ENCODE measurements around the gene SARS1.
"Not testable (repeated sequence)": the region's sequence is repeated elsewhere in the genome, so short reads cannot be mapped to it uniquely, and the experiment has no call there.

Gene SARS1

GRCh38 chr1:109218516-109218915, 4.8 kb downstream of the SARS1 start:
- no peak for DNase-seq (ENCODE audit: low read depth in 1 of 2, low spot score in 1 of 2)
- Histone ChIP-seq H3K4me3 (replicated peaks; ENCODE audit: insufficient read depth, low read length) (no peak overlapping the region), H3K27me3 (ENCODE audit: insufficient read depth, poor library complexity, severe bottlenecking) (no peaks in the 10 kb centered on the region), H3K27ac (replicated peaks) (no peak overlapping the region)
- TF ChIP-seq, protein P1, sequence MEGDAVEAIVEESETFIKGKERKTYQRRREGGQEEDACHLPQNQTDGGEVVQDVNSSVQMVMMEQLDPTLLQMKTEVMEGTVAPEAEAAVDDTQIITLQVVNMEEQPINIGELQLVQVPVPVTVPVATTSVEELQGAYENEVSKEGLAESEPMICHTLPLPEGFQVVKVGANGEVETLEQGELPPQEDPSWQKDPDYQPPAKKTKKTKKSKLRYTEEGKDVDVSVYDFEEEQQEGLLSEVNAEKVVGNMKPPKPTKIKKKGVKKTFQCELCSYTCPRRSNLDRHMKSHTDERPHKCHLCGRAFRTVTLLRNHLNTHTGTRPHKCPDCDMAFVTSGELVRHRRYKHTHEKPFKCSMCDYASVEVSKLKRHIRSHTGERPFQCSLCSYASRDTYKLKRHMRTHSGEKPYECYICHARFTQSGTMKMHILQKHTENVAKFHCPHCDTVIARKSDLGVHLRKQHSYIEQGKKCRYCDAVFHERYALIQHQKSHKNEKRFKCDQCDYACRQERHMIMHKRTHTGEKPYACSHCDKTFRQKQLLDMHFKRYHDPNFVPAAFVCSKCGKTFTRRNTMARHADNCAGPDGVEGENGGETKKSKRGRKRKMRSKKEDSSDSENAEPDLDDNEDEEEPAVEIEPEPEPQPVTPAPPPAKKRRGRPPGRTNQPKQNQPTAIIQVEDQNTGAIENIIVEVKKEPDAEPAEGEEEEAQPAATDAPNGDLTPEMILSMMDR (IDR thresholded peaks at IDR 0.05; ENCODE audit: insufficient read depth, low read length): no peak
- TF ChIP-seq, protein P2, sequence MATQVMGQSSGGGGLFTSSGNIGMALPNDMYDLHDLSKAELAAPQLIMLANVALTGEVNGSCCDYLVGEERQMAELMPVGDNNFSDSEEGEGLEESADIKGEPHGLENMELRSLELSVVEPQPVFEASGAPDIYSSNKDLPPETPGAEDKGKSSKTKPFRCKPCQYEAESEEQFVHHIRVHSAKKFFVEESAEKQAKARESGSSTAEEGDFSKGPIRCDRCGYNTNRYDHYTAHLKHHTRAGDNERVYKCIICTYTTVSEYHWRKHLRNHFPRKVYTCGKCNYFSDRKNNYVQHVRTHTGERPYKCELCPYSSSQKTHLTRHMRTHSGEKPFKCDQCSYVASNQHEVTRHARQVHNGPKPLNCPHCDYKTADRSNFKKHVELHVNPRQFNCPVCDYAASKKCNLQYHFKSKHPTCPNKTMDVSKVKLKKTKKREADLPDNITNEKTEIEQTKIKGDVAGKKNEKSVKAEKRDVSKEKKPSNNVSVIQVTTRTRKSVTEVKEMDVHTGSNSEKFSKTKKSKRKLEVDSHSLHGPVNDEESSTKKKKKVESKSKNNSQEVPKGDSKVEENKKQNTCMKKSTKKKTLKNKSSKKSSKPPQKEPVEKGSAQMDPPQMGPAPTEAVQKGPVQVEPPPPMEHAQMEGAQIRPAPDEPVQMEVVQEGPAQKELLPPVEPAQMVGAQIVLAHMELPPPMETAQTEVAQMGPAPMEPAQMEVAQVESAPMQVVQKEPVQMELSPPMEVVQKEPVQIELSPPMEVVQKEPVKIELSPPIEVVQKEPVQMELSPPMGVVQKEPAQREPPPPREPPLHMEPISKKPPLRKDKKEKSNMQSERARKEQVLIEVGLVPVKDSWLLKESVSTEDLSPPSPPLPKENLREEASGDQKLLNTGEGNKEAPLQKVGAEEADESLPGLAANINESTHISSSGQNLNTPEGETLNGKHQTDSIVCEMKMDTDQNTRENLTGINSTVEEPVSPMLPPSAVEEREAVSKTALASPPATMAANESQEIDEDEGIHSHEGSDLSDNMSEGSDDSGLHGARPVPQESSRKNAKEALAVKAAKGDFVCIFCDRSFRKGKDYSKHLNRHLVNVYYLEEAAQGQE (IDR thresholded peaks at IDR 0.05; ENCODE audit: insufficient replicate concordance, low read depth): no peak
- TF ChIP-seq SPI1 (IDR thresholded peaks at IDR 0.05; ENCODE audit: borderline replicate concordance, low read depth) (no peak), POLR2AphosphoS5 (IDR thresholded peaks at IDR 0.05; ENCODE audit: low read depth) (no peak), GABPA (IDR thresholded peaks at IDR 0.05; ENCODE audit: low read depth) (no peak)

GRCh38 chr1:109221201-109221600, 7.5 kb downstream of the SARS1 start:
- not testable (repeated sequence) for H3K27ac ChIP-seq (replicated peaks); H3K4me3 ChIP-seq (replicated peaks; ENCODE audit: insufficient read depth, low read length); H3K27me3 ChIP-seq (ENCODE audit: insufficient read depth, poor library complexity, severe bottlenecking); DNase-seq (ENCODE audit: low read depth in 1 of 2, low spot score in 1 of 2)

DNA sequence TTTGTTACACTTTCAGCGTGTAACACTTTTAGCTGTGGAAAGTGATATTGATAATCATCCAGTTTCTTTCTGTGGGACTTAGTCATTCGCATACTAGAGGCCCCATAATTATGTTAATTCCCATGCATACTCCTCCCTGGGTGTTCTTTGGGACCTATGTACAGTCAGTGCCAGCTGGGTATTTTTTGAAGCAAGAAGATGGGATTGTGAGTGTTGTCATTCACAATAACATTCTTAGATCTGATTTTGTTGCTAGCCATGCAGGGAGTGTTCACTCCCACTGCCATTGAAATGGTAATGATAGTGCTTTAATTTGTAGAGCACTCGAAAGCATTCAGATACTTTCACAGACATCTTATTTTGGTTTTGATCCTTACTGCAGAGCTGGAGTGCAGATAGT, 11.6 kb downstream of the SARS1 start:
- Histone ChIP-seq H3K27me3 (ENCODE audit: insufficient read depth, poor library complexity, severe bottlenecking) (no peaks in the 10 kb centered on the region), H3K4me3 (replicated peaks; ENCODE audit: insufficient read depth, low read length) (no peak overlapping the region), H3K27ac (replicated peaks) (no peak overlapping the region)
- no peak for DNase-seq (ENCODE audit: low read depth in 1 of 2, low spot score in 1 of 2)
- no peak for TF ChIP-seq POLR2AphosphoS5 (IDR thresholded peaks at IDR 0.05; ENCODE audit: low read depth)
- TF ChIP-seq GABPA (IDR thresholded peaks at IDR 0.05; ENCODE audit: low read depth): no peak
- no peak for TF ChIP-seq SPI1 (IDR thresholded peaks at IDR 0.05; ENCODE audit: borderline replicate concordance, low read depth)
- TF ChIP-seq, protein P2 (IDR thresholded peaks at IDR 0.05; ENCODE audit: insufficient replicate concordance, low read depth): no peak
- TF ChIP-seq, protein P1 (IDR thresholded peaks at IDR 0.05; ENCODE audit: insufficient read depth, low read length): no peak

DNA sequence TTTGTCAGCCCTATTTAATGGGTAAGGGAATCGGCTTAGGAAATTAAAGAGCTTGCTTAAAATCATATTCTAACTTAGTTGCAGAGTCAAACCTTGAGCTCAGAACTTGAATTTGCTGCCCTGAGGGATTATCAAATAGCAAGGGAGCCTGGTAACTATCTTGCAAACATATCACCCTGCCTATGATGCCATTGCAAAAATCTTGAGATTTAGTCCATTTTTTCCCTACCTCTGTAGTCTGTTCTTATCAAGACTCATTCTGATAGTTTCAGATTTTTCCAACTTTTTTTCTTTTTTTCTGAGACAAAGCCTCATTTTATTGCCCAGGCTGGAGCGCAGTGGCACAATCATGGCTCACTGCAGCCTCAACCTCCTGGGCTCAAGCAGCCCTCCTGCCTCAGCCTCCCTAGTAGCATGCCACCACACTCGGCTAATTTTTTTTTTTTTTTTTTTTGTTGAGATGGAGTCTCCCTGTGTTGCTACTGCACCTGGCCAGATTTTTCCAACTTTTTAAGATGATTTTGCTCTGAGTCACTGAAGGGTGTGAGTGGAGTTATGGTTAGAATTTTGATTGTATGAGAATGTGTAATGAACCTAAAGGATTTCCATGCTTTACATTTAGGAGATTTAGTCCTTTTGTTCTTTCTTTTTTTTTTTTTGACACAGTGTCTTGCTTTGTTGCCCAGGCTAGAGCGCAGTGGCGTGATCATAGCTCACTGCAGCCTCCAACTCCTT, 12.2 kb downstream of the SARS1 start:
- TF ChIP-seq, protein P1 (IDR thresholded peaks at IDR 0.05; ENCODE audit: insufficient read depth, low read length): no peak
- TF ChIP-seq GABPA (IDR thresholded peaks at IDR 0.05; ENCODE audit: low read depth) (no peak), POLR2AphosphoS5 (IDR thresholded peaks at IDR 0.05; ENCODE audit: low read depth) (no peak), SPI1 (IDR thresholded peaks at IDR 0.05; ENCODE audit: borderline replicate concordance, low read depth) (no peak)
- TF ChIP-seq, protein P2 (IDR thresholded peaks at IDR 0.05; ENCODE audit: insufficient replicate concordance, low read depth): no peak
- Histone ChIP-seq H3K4me3 (replicated peaks; ENCODE audit: insufficient read depth, low read length) (no peak overlapping the region), H3K27me3 (ENCODE audit: insufficient read depth, poor library complexity, severe bottlenecking) (no peaks in the 10 kb centered on the region), H3K27ac (replicated peaks) (no peak overlapping the region)
- DNase-seq (ENCODE audit: low read depth in 1 of 2, low spot score in 1 of 2): no peak

All from HL-60 (cell line).